ENCODE results near the gene IPO9. TPM values are rescaled to one million over a fixed set of nuclear protein-coding genes. Genes with fewer than 3 reads are reported as not detected.

The IPO9 gene
- total and polyA plus RNA-seq, 2 donors from 2014 or later, result 21.6 to 39.7 TPM

DNA sequence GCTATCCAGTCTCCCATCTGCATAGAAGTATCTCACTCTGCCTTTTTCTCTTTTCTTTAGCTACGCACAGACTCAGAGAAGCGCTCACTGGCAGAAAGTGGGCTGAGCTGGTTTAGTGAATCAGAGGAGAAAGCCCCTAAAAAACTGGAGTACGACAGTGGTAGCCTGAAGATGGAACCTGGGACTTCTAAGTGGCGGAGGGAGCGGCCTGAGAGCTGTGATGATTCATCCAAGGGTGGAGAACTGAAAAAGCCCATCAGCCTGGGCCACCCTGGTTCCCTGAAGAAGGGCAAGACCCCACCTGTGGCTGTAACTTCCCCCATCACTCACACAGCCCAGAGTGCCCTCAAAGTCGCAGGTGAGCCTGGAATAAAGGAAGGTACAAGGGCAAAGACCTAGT is 48.0 kb upstream of the IPO9 start:
- Histone ChIP-seq H3K27ac (ENCODE audit: low read depth in 2 of 2, low read length in 2 of 2) (no peak overlapping the region), H3K4me1 (ENCODE audit: control insufficient read depth in 2 of 3, insufficient read depth in 2 of 3, low read depth in 1 of 3, low read length in 3 of 3) (peaks cover 0 to 4% (median 0%) of the 10 kb centered on the region in 3 donors), H3K36me3 (ENCODE audit: control insufficient read depth in 2 of 3, insufficient read depth in 3 of 3, low read length in 3 of 3) (peaks cover 0 to 18% (median 0%) of the 10 kb centered on the region in 3 donors), H3K4me3 (ENCODE audit: low read length in 3 of 3) (no peak overlapping the region), H3K9me3 (ENCODE audit: control insufficient read depth in 2 of 3, insufficient read depth in 1 of 3, low read length in 3 of 3) (no peaks in the 10 kb centered on the region), H3K9ac (ENCODE audit: low read length in 3 of 3) (no peak overlapping the region), H3K27me3 (ENCODE audit: control insufficient read depth, insufficient read depth, low read length) (no peaks in the 10 kb centered on the region)
- intact Hi-C loops (cut with DNase I), result no loop called here
- no peak for FAIRE-seq
- no peak for TF ChIP-seq CTCF (IDR thresholded peaks at IDR 0.05; ENCODE audit: borderline replicate concordance, extremely low read depth, insufficient read depth)
- no peak for DNase-seq

DNA sequence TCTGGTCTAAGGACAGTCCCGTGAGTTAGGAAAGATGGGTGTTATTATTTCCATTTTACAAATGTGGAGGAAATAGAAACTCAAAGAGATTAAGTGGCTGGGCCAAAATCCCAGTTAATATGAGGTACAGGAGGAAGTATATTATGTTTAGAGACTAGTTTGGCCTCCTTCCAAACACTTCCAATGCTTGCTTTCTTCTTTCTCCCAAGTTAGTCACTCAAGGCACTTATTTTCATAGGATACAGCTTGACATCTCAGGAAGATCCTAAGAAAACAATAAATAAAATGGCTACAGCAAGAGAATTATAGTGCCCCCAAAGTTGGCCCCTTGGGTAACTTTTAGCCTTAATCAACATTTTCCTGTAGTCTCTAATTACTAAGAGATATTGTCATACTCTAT is 47.5 kb upstream of the IPO9 start:
- TF ChIP-seq CTCF (IDR thresholded peaks at IDR 0.05; ENCODE audit: borderline replicate concordance, extremely low read depth, insufficient read depth), result no peak
- FAIRE-seq, result no peak
- Histone ChIP-seq H3K27ac (ENCODE audit: low read depth in 2 of 2, low read length in 2 of 2) (no peak overlapping the region), H3K4me1 (ENCODE audit: control insufficient read depth in 2 of 3, insufficient read depth in 2 of 3, low read depth in 1 of 3, low read length in 3 of 3) (peaks cover 0 to 4% (median 0%) of the 10 kb centered on the region in 3 donors), H3K4me3 (ENCODE audit: low read length in 3 of 3) (no peak overlapping the region), H3K9me3 (ENCODE audit: control insufficient read depth in 2 of 3, insufficient read depth in 1 of 3, low read length in 3 of 3) (no peaks in the 10 kb centered on the region), H3K36me3 (ENCODE audit: control insufficient read depth in 2 of 3, insufficient read depth in 3 of 3, low read length in 3 of 3) (peaks cover 0 to 18% (median 0%) of the 10 kb centered on the region in 3 donors), H3K27me3 (ENCODE audit: control insufficient read depth, insufficient read depth, low read length) (no peaks in the 10 kb centered on the region), H3K9ac (ENCODE audit: low read length in 3 of 3) (no peak overlapping the region)
- DNase-seq, result peak in 2 of 5 donors; percentile 39 to 78
- intact Hi-C loops (cut with DNase I), result no loop called here

GRCh38 chr1:201782353-201782752 is 46.6 kb upstream of the IPO9 start:
- no peaks in the 10 kb centered on the region for H3K9me3 ChIP-seq (ENCODE audit: control insufficient read depth in 2 of 3, insufficient read depth in 1 of 3, low read length in 3 of 3)
- H3K27ac ChIP-seq (ENCODE audit: low read depth in 2 of 2, low read length in 2 of 2), result no peak overlapping the region
- TF ChIP-seq CTCF (IDR thresholded peaks at IDR 0.05; ENCODE audit: borderline replicate concordance, extremely low read depth, insufficient read depth), result no peak
- H3K4me3 ChIP-seq (ENCODE audit: low read length in 3 of 3), result no peak overlapping the region
- DNase-seq (no peak), FAIRE-seq (no peak)
- no peaks in the 10 kb centered on the region for H3K27me3 ChIP-seq (ENCODE audit: control insufficient read depth, insufficient read depth, low read length)
- intact Hi-C loops (cut with DNase I), result no loop called here
- no peak overlapping the region for H3K9ac ChIP-seq (ENCODE audit: low read length in 3 of 3)
- H3K4me1 ChIP-seq (ENCODE audit: control insufficient read depth in 2 of 3, insufficient read depth in 2 of 3, low read depth in 1 of 3, low read length in 3 of 3), result peaks cover 0 to 4% (median 0%) of the 10 kb centered on the region in 3 donors
- peaks cover 0 to 18% (median 0%) of the 10 kb centered on the region in 3 donors for H3K36me3 ChIP-seq (ENCODE audit: control insufficient read depth in 2 of 3, insufficient read depth in 3 of 3, low read length in 3 of 3)

DNA sequence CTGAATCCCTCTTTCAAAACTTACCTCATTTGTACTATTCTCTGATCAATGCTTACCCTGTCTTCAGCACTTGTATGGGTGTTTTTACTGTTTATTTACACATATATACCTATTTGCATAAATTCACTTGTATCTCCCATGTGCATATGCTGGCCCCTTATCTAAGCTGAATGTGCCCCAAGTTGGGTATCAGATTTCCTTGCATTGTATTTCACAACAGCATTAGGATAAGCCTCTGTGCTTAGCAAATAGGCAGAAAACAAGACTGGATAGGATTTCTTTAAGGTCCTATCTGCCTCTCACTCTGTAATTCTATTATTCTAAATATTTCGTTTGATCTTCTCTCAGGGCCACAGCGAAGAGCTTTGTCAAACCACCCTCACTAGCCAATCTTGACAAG is 45.9 kb upstream of the IPO9 start:
- no peak for TF ChIP-seq CTCF (IDR thresholded peaks at IDR 0.05; ENCODE audit: borderline replicate concordance, extremely low read depth, insufficient read depth)
- DNase-seq (no peak), FAIRE-seq (no peak)
- peaks cover 0 to 18% (median 2%) of the 10 kb centered on the region in 3 donors for H3K36me3 ChIP-seq (ENCODE audit: control insufficient read depth in 2 of 3, insufficient read depth in 3 of 3, low read length in 3 of 3)
- H3K27me3 ChIP-seq (ENCODE audit: control insufficient read depth, insufficient read depth, low read length), result no peaks in the 10 kb centered on the region
- peaks cover 0 to 2% (median 0%) of the 10 kb centered on the region in 3 donors for H3K4me1 ChIP-seq (ENCODE audit: control insufficient read depth in 2 of 3, insufficient read depth in 2 of 3, low read depth in 1 of 3, low read length in 3 of 3)
- no peak overlapping the region for H3K27ac ChIP-seq (ENCODE audit: low read depth in 2 of 2, low read length in 2 of 2)
- no peaks in the 10 kb centered on the region for H3K9me3 ChIP-seq (ENCODE audit: control insufficient read depth in 2 of 3, insufficient read depth in 1 of 3, low read length in 3 of 3)
- H3K4me3 ChIP-seq (ENCODE audit: low read length in 3 of 3), result no peak overlapping the region
- no peak overlapping the region for H3K9ac ChIP-seq (ENCODE audit: low read length in 3 of 3)
- intact Hi-C loops (cut with DNase I), result no loop called here
